Mononuclear cell (primary cell): ENCODE data around the gene IL18RAP. TPM values are rescaled to one million over a fixed set of nuclear protein-coding genes. Genes with fewer than 3 reads are reported as not detected.

Experiments
- H3K27me3 ChIP-seq: 2 replicates; pipeline ENCODE4 v1.6.0; 2011; ENCODE audit warnings: low read length, control low read depth; ENCODE audit not compliant: insufficient read depth
- H3K4me1 ChIP-seq: 2 replicates; pipeline ENCODE4 v1.5.1; 2011; ENCODE audit warnings: mild to moderate bottlenecking, low read length, control low read depth; ENCODE audit not compliant: insufficient read depth
- H3K4me3 ChIP-seq: 2 replicates; pipeline ENCODE4 v1.5.1; 2011; ENCODE audit warnings: mild to moderate bottlenecking, low read length, moderate library complexity
- H3K9me3 ChIP-seq: 2 replicates; pipeline ENCODE4 v1.5.1; 2011; ENCODE audit warnings: low read depth, mild to moderate bottlenecking, control low read depth, low read length
- total RNA-seq: library from RNA; depleted of rRNA; stranded (reverse); fragments of >200 nt; gene quantifications from one replicate; pipeline ENCODE4 v1.2.3, GENCODE V29; 2012

IL18RAP gene
- total RNA-seq, 1 donor = 33.5 TPM

- Histone ChIP-seq H3K4me1 (no peaks in the 10 kb centered on the region), H3K4me3 (no peak overlapping the region), H3K27me3 (no peaks in the 10 kb centered on the region), H3K9me3 (no peaks in the 10 kb centered on the region)
These were observed 37.5 kb downstream of the IL18RAP start for GRCh38 chr2:102460467-102460866.

DNA sequence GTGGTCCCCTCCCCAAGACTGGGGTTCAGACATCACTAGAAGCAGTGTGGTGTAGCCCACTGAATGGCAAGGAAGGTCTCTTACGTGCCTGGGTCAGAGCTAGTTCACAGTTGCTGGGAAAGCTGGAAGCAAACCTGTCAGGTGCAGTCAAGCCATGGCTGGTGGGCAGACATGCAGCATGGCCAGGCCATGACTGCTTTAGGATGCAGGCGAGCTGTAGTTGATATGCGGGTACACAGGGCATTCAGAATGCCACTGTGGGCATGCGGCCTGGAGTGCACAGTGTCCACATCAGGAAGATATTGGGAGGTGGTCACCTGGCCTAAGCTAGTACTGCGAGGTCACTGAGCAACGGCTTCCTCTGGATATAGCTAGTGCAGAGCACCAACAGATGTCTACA is 38.2 kb downstream of the IL18RAP start:
- Histone ChIP-seq H3K9me3 (no peaks in the 10 kb centered on the region), H3K4me1 (no peaks in the 10 kb centered on the region), H3K4me3 (no peak overlapping the region), H3K27me3 (no peaks in the 10 kb centered on the region)

GRCh38 chr2:102463160-102463559 is 40.2 kb downstream of the IL18RAP start:
- H3K9me3 ChIP-seq = no peaks in the 10 kb centered on the region
- no peaks in the 10 kb centered on the region for H3K4me1 ChIP-seq
- H3K4me3 ChIP-seq = no peak overlapping the region
- H3K27me3 ChIP-seq = no peaks in the 10 kb centered on the region

GRCh38 chr2:102470168-102470567 is 47.2 kb downstream of the IL18RAP start:
- Histone ChIP-seq H3K4me3 (no peak overlapping the region), H3K9me3 (peaks cover 13% of the 10 kb centered on the region), H3K4me1 (no peaks in the 10 kb centered on the region), H3K27me3 (peaks cover 8% of the 10 kb centered on the region)

- H3K4me3 ChIP-seq = no peak within 1 kb of the TSS
- peaks cover 10% of the 10 kb centered on the region for H3K27me3 ChIP-seq
- H3K4me1 ChIP-seq = no peaks in the 10 kb centered on the region
- H3K9me3 ChIP-seq = peaks cover 13% of the 10 kb centered on the region
These were observed 50.1 kb downstream of the IL18RAP start, which contains the start of gene SLC9A4 for GRCh38 chr2:102473020-102473419. Gene SLC9A4 (plus strand): TSS chr2:102473226. CDS start chr2:102473760, 534 bp downstream.

DNA sequence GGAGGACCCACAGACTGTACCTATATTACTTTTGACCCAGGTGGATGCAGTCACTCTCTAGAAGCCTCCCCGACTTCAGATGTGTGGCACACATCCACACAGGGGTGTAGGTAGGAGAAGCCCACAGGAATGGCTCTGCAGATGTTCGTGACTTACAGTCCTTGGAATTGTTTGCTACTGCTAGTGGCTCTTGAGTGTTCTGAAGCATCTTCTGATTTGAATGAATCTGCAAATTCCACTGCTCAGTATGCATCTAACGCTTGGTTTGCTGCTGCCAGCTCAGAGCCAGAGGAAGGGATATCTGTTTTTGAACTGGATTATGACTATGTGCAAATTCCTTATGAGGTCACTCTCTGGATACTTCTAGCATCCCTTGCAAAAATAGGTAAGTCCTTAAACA is 50.7 kb downstream of the IL18RAP start:
- no peaks in the 10 kb centered on the region for H3K4me1 ChIP-seq
- H3K4me3 ChIP-seq = no peak overlapping the region
- H3K27me3 ChIP-seq = peaks cover 10% of the 10 kb centered on the region
- H3K9me3 ChIP-seq = peaks cover 13% of the 10 kb centered on the region

- Histone ChIP-seq H3K9me3 (peaks cover 5% of the 10 kb centered on the region), H3K27me3 (peaks cover 7% of the 10 kb centered on the region), H3K4me3 (no peak overlapping the region), H3K4me1 (no peaks in the 10 kb centered on the region)
These were observed 51.8 kb downstream of the IL18RAP start for GRCh38 chr2:102474785-102475184.

- H3K4me1 ChIP-seq = peaks cover 3% of the 10 kb centered on the region
- peaks cover 2% of the 10 kb centered on the region for H3K27me3 ChIP-seq
- H3K9me3 ChIP-seq = no peaks in the 10 kb centered on the region
- H3K4me3 ChIP-seq = no peak overlapping the region
These were observed 55.9 kb downstream of the IL18RAP start for GRCh38 chr2:102478686-102479470.

DNA sequence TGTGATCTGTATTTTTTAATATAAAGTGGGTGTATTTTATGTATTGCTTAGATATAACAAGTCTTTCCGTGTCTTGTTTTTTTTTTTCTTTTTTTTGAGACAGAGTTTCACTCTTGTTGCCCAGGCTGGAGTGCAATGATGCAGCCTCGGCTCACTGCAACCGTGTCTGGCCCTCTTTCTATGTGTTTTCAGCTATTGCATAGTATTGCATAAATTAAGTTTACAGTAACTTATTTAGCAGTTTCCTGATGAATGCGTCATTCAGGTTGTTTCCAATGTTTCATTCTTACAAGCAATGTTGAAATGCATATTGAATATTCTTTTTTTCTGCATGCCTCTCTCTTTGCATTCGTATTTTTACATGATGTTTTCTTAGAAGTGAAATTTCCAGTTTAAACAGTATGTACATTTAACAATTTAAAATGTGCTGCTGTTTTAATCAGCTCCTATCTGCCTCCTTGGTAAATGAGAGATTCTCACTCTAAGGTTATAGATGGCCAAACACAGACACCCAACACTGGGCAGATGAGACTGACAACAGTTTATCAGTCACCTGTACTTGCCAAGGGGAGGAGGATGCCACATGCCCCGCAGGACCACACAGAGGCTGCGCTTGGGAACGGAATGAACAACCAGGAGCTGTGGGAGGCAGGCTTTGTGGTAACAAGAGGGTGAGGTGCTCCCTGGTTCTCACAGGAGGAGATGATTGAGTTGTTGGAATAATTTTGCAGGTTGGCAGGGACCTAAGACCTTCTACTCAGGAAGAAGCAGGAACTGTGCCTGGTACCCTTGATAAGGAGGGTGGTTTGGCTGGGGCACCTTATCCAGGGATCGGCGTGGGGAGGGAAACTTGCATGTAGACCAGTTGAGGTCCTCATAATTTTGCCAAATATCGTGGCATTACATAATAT is 57.6 kb downstream of the IL18RAP start:
- Histone ChIP-seq H3K9me3 (no peaks in the 10 kb centered on the region), H3K4me1 (peaks cover 3% of the 10 kb centered on the region), H3K27me3 (peaks cover 2% of the 10 kb centered on the region), H3K4me3 (no peak overlapping the region)

DNA sequence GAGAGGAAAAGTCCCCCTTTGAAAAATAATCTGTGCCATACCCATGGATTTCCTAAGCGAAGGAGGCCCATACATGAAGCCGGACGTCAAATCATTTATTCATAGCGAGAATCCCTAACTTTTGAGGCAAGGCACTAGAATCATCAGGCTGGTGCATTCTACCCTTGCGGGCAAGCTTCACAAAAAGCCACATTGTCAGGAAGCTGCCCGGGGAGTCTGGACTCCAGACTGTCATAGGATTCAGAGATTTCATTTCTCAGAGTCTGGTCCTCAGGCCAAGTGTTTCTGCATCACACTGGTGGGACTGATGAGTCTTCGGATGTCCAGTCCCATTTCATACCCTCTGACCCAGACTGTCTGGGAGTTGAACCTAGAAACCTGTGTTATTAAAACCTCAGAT is 59.0 kb downstream of the IL18RAP start:
- Histone ChIP-seq H3K27me3 (no peaks in the 10 kb centered on the region), H3K4me3 (no peak overlapping the region), H3K9me3 (no peaks in the 10 kb centered on the region), H3K4me1 (peaks cover 3% of the 10 kb centered on the region)

GRCh38 chr2:102483086-102483485 is 60.1 kb downstream of the IL18RAP start:
- Histone ChIP-seq H3K9me3 (no peaks in the 10 kb centered on the region), H3K27me3 (no peaks in the 10 kb centered on the region), H3K4me1 (peaks cover 8% of the 10 kb centered on the region)

GRCh38 chr2:102484310-102485061 is 61.5 kb downstream of the IL18RAP start:
- Histone ChIP-seq H3K9me3 (no peaks in the 10 kb centered on the region), H3K4me3 (no peak overlapping the region), H3K4me1 (peaks cover 20% of the 10 kb centered on the region), H3K27me3 (no peaks in the 10 kb centered on the region)

More at GRCh38 chr2:102483086-102483485, 60.1 kb downstream of the IL18RAP start:
- no peak overlapping the region for H3K4me3 ChIP-seq

DNA sequence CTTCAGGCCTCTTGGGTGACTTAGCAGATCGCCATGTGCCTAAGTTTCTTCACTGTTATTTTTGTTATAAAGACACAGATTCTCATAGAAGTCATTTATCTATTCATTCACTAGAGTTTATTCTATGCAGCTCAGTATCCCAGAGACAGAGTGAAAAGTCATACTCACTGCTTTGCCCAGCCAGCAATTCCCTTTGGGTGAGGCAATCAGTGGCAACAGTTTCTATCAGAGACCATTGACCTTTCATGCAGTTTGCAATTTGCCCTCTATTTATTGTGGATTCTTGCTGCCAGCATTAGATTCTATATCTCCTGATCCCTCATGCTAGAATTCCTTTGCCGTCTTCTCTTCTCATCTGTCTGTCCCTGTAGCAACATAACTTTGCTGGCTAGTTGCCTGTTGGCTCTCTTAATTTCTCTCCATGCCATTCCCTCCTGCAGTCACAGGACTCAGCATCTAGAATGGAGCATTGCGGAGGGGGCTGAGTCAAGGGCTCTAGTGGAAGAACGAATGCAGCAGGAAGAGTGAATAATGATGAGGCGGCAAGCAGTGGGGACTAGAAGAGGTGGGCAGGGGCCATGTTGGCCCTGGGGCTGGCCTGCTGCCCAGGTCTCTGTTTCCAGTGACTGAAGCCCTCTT is 62.3 kb downstream of the IL18RAP start:
- no peaks in the 10 kb centered on the region for H3K9me3 ChIP-seq
- peaks cover 20% of the 10 kb centered on the region for H3K4me1 ChIP-seq
- H3K27me3 ChIP-seq = no peaks in the 10 kb centered on the region
- no peak overlapping the region for H3K4me3 ChIP-seq

- no peak overlapping the region for H3K4me3 ChIP-seq
- peaks cover 17% of the 10 kb centered on the region for H3K4me1 ChIP-seq
- H3K27me3 ChIP-seq = no peaks in the 10 kb centered on the region
- no peaks in the 10 kb centered on the region for H3K9me3 ChIP-seq
These were observed 64.2 kb downstream of the IL18RAP start for GRCh38 chr2:102486941-102487702.
